HG03432 (cell line): ENCODE measurements around the gene RPL18A.
"Not testable (repeated sequence)": the region's sequence is repeated elsewhere in the genome, so short reads cannot be mapped to it uniquely, and the experiment has no call there.

ENCODE experiments used
- ATAC-seq: cut with Tn5 transposase; IDR thresholded peaks from one replicate; pipeline ENCODE4 v1.9.1; 2021; ENCODE audit warnings: mild to moderate bottlenecking, moderate library complexity; ENCODE audit not compliant: unreplicated experiment

Gene RPL18A

DNA sequence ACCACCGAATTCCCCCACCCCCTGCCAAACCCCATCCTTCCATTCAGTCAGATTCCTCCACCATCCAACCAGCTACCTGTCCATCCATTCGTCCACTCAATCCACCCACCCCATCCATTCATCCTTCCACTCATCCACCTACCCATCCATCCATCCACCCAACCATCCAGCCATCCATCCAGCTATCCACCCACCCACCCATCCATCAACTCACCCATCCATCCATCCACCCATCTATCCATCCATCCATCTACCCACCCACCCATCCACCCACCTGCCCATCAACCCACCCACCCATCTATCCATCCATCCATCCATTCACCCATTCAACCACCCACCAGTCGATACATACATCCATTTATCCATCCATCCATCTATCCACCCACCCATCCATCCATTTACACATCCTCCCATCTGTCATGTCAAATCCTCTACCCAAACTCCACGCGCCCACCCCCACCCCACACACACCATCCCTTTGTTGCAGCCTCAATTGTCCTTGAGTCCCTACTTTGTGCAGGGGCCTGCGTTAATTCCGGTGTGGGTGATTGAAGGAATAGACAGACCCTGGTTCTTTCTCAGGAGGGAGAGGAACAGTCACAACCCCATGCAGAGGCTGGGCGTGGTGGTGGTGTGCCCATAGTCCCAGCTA, 6.7 kb downstream of the RPL18A start:
- no peak for ATAC-seq

DNA sequence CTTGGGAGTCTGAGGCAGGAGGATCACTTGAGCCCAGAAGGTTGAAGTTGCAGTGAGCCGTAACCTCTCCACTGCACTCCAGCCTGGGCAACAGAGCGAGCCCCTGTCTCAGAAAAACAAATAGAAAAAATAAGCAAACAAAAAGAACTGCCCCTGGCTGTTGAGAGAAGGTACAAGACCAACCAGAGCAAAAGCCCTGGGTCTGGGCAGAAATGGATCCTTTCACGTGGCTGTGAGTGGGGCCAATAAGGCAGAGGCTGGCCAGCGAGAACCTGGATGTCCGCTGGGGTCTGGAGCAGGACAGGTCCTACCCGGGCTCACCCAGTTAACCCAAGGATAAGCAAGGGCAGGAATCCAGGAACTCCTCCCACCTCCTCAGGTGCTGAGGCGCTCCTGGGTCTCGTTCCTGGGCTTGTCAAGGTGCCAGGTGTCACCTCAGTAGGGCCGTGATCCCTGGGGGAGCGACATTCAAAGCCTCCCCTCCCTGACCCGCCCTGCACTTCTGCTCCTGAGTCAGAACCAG, 7.3 kb downstream of the RPL18A start:
- ATAC-seq: no peak

DNA sequence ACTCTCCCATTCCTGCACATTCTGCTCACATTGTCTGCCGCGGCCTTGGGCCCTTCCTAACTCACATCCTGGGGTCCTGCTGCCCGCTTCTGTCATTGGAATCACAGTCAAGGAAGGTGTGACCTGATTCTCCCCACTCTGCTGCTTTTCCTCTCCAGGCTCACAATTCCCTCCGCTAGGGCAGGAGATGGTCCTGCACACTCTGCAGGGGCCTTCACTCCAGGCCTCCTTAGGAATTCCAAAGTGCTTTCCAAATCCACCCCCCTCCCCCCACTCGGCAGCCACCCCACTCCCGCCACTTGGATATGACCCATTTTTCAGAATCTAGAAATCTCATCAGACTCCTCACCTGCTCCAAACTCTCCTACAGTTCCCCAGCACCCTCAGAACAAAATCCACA, 9.0 kb downstream of the RPL18A start:
- ATAC-seq: no peak

DNA sequence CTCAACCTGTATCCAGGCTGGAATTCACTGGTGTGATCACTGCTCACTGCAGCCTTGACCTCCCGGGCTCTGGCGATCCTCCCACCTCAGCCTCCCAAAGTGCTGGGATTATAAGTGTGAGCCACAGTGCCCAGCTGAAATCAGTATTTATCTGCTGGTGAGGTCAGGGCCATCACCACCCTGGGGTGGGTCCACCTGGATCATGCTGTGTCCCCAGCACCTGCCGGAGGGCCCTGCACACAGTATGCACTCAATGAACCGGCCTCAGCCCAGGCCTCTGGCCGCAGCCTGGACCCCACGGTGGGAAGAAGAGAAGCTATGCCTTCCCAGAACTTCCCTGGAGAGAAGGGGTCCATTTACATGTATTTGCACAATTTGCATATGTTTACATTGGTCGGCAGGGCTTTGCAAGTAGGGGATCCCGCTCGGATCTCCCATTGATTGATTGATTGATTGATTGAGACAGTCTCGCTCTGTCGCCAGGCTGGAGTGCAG, 9.5 kb downstream of the RPL18A start:
- no peak for ATAC-seq

DNA sequence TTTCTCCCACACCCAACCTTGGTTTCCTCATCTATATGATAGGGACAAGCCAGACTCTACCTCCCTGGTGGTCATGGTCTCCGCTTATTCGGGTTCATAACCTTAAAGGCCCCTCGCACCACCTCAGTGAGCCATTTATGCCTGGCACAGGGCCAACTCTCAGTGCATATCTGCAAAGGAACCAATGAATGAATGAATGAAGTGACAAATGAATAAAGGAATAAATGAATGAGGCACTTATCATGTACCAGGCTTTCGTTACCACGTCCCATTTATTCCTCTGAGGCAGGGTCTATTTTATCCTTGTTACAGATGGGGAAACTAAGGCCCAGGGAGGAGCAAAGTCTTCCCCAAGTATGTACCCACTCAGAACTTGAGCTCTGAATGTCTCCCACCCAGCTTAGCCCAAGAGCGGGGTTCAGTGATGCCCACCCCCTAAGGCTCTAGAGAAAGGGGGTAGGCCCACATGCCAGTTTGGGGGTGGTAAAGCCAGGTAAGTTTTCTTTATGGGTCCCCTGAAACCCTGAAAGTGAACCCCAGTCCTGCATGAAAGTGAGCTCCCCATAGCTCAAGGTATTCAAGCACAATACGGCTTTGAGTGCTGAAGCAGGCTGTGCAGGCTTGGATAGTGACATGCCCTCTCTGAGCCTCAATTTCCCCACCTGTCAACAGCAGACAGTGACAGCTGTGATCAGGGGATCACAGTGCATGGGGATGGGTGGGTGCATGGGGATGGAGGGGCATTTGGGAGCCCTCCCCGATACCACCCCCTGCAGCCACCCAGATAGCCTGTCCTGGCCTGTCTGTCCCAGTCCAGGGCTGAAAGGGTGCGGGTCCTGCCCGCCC, 11.5 kb downstream of the RPL18A start:
- no peak for ATAC-seq

DNA sequence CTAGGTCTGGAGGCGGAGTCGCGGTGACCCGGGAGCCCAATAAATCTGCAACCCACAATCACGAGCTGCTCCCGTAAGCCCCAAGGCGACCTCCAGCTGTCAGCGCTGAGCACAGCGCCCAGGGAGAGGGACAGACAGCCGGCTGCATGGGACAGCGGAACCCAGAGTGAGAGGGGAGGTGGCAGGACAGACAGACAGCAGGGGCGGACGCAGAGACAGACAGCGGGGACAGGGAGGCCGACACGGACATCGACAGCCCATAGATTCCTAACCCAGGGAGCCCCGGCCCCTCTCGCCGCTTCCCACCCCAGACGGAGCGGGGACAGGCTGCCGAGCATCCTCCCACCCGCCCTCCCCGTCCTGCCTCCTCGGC, 12.2 kb downstream of the RPL18A start, which contains the start of gene SLC5A5:
Gene SLC5A5, plus strand, starts transcription at position 68 of the 373 bp plus-strand sequence. CDS start 375 bp downstream, outside the sequence.
- no peak for ATAC-seq

DNA sequence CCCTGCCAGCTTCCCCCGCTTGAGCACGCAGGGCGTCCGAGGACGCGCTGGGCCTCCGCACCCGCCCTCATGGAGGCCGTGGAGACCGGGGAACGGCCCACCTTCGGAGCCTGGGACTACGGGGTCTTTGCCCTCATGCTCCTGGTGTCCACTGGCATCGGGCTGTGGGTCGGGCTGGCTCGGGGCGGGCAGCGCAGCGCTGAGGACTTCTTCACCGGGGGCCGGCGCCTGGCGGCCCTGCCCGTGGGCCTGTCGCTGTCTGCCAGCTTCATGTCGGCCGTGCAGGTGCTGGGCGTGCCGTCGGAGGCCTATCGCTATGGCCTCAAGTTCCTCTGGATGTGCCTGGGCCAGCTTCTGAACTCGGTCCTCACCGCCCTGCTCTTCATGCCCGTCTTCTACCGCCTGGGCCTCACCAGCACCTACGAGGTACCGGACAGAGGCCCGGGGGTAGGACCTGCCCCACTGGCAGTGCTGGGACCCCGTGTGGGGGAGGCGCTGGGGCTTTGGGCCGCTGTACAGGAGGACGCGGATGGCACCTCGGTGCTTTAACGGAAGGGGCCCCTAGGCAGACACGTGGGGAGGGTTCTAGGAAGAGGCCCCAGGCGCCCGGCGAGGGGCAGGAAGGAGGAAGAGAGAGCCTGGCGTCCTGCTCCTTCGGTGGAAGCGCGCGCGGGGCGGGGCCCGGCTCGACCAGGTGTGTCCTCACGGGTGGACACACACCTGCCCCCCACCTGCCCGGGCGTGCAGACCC, 12.7 kb downstream of the RPL18A start:
- no peak for ATAC-seq

DNA sequence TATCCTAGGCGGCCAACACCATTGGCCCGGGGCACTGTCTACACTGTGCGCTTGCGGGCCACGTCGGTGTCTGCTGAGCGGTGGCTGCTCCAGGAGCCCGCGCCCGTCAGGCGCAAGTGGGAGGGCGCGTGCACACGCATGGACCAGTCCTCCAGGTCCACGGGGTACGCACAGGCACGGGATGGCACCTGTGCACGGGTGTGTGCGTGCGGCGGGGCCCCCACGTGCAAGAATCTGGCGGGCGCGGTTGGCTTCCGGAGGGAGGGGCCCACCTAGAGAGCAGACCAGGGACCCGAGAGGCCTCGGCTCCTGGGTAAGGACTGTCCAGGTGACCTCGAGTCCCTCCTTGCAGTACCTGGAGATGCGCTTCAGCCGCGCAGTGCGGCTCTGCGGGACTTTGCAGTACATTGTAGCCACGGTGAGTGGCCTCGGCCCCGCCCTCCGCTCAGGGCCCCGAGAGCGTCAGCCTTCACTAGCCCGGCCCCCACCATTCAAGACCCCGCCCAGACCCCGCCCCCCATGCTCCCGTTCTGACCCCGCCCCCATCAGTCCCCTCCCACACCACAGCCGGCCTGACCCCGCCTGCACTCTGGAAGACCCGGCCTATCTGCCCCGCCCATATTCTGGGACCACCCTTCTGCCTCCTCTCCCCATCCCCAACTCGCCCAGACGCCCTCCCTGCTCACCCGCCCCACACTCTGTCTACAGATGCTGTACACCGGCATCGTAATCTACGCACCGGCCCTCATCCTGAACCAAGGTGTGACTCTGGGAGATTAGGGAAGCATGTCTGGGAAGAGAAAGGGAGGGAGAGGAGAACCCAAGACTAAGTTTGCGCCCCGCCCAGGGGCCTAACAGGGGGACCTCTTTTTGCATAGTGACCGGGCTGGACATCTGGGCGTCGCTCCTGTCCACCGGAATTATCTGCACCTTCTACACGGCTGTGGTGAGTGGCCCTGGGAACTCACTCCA, 14.4 kb downstream of the RPL18A start:
- no peak for ATAC-seq

DNA sequence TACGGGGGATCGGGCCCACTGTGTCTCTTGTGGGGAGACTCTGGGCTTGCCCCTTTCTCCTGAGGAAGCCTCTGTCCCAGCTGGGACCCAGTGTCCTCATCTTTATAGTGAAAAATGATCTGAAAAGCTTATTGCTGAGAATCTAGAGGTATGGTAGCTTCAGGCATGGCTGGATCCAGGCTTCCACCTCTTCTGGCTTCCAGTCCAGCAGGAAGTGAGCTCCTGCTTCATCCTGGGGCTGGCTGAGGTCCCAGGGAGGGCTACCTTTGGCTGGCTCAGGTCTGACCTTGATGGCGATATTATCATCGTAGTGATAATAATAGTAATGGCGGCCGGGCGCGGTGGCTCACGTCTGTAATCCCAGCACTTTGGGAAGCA, 15.0 kb downstream of the RPL18A start:
- ATAC-seq: no peak

DNA sequence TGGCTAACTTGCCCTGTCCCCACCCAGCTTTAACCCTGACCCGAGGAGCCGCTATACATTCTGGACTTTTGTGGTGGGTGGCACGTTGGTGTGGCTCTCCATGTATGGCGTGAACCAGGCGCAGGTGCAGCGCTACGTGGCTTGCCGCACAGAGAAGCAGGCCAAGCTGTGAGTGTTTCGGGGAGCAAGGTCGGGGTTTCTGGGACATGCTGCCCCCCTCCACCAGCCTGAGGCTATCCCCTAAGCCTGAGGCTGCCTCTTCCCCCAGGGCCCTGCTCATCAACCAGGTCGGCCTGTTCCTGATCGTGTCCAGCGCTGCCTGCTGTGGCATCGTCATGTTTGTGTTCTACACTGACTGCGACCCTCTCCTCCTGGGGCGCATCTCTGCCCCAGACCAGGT, 18.0 kb downstream of the RPL18A start:
- ATAC-seq: no peak

DNA sequence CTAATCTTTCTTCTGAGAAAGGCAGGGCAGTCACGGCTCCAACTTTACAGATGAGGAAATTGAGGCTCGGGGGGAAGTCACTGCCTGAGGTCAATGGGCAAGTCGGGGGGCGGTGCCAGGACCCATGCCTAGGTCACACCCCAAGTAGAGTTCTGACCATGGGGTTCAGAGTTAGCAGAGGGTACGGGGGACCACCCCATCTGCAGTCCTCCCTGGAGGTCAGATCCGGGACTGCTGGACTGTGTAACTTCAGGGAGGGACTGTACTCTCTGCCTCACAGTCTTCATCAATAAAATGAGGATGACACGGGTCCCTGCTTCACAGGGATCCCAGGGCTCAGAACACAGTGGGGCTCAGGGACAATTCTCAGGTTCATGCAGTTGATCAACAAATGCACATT, 19.8 kb downstream of the RPL18A start:
- ATAC-seq: no peak

DNA sequence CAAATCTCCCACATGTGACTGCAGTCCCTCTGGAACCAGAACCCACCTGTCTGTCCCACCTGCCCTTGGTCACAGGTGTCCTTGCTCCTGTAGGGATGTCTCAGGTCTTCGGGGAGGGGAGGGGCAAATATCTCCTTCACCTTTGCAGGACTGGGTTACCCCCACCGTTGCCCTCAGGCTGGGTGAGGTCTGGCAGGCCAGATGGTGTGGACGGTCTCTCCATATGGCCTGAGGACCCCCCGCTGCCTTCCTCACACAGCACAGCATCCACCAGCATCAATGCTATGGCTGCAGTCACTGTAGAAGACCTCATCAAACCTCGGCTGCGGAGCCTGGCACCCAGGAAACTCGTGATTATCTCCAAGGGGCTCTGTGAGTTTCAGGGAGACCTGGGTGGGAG, 22.0 kb downstream of the RPL18A start:
- no peak for ATAC-seq

DNA sequence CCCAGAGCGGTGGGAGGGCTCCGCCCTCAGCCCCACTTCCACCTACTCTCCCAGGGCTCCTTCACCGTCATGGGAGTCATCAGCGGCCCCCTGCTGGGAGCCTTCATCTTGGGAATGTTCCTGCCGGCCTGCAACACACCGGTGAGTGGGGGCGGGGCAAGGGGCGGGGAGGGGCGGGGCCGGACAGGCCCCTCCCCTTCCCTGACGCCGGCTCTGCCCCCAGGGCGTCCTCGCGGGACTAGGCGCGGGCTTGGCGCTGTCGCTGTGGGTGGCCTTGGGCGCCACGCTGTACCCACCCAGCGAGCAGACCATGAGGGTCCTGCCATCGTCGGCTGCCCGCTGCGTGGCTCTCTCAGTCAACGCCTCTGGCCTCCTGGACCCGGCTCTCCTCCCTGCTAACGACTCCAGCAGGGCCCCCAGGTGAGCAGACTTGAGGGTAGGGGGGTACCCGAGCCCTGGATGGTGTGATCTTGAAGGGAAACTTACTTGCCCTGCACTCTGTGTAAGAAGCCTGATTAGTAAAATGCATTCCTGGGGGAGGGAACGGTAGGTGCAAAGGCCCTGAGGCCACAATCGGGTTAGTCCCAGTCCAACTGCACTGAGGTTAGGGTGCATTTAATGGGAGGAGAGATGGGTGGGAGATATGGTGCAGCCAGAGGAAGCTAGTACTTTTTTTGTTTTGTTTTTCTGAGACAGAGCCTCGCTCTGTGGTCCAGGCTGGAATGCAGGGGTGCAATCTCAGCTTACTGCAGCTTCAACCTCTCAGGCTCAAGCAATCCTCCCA, 24.1 kb downstream of the RPL18A start:
- no peak for ATAC-seq

DNA sequence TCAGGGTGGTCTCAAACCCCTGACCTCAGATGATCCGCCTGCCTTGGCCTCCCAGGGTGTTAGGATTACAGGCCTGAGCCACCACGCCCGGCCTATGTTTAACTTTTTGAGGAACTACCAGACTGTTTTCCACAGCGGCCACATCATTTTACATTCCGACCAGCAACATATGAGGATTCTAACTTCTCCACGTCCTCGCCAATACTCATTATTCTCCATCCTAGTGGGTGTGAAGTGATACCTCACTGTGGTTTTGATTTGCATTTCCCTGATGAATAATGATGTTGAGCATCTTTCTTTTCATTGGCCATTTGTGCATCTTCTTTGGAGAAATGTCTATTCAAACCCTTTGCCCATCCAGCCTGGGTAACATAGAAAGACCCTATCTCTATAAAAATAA, 26.8 kb downstream of the RPL18A start:
- ATAC-seq: no peak

DNA sequence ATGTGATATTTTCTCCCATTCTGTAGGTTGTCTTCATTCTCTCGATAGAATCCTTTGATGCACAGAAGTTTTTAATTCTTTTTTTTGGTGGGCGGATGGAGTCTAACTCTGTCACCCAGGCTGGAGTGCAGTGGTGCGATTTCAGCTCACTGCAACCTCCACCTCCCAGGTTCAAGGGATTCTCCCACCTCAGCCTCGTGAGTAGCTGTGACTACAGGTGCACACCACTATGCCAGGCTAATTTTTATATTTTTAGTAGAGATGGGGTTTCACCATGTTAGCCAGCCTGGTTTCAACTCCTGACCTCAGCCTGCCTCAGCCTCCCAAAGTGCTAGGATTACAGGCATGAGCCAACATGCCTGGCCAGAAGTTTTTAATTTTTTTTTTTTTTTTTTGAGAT, 27.5 kb downstream of the RPL18A start:
- not testable (repeated sequence) for ATAC-seq

DNA sequence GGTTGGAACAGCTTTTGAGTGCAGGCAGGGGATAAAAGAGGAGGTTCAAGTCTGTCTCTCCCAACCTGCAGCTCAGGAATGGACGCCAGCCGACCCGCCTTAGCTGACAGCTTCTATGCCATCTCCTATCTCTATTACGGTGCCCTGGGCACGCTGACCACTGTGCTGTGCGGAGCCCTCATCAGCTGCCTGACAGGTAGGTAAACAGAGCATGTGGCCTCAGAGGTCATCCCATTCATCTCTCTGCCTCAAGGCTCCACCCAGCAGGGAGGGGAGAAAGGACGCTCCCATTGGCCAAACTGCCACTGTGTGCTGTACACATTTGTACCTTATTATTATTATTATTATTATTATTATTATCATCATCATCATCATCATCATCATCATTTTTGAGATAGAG, 28.6 kb downstream of the RPL18A start:
- no peak for ATAC-seq

DNA sequence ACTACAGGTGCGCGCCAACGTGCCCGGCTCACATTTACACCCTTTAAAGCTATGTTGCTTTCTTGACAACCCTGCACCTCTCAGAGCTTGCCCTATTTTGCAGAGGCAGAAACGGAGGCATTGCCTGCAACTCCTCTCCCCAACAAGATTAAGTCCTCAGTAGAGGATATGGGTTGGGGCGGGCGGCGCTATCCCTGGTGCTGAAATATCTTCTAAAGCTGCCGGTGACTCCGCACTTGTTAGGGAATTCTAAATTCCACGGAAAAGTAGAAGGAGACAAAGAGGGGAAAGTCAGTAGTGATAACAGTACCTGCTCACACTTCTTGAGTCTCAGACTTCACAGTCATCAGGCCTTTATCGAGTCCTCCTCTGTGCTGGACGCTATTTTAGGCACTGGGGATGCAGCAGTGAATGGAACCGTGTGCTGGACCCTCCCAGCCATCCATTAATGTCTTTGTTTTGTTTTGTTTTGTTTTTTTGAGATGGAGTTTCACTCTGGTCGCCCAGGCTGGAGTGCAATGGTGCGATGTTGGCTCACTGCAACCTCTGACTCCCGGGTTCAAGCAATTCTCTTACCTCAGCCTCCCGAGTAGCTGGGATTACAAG, 30.0 kb downstream of the RPL18A start:
- no peak for ATAC-seq

DNA sequence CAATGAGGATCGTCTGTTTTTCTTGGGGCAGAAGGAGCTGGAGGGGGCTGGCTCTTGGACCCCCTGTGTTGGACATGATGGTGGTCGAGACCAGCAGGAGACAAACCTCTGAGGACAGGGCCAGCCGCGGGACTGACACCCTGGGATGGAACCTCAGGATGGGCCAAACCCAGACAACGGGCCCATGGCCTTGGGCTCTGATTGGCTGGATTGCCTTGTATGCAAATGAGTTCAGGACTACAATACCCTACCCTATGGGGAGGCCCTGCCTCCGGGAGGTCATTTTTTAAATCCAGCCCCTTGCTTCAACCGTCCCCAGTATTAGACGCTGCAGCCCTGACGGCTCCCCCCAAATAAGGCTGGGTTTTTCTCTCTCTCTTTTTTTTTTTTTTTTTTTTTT, 34.1 kb downstream of the RPL18A start:
- no peak for ATAC-seq

DNA sequence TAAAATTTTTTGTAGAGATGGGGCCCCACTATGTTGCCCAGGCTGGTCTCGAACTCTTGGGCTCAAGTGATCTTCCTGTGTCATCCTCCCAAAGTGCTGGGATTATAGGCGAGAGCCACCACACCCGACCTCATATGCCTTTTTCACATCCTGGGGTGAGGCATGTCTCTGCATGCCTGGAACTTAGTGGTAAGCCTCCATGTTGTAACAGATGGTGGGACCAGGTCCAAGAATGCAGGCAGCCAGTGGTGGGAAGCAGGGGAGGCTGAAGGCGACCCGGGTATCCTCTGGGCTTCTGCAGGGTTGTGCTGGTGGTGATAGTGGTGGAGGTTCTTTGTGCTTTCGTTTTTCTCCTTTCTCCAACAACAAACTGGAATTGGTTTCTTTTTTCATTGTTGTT, 43.0 kb downstream of the RPL18A start:
- ATAC-seq: no peak
